Sigmoid colon (tissue), 3 donors: ENCODE measurements around the gene MOB1B.

ENCODE experiments used
- POLR2A ChIP-seq, 2 donors: fragments of 450-650 bp; IDR thresholded peaks; one replicate each; pipeline ENCODE4 v1.6.1; 2016; ENCODE audit warnings: antibody characterized with exemption in 2 of 2, mild to moderate bottlenecking in 2 of 2, moderate library complexity in 2 of 2
- TF ChIP-seq, protein P1 (sequence below), 4 experiments: fragments of 450-650 bp in 3 of 4; fragments of 200-600 bp in 1 of 4; IDR thresholded peaks; one replicate each; pipeline ENCODE4 v1.5.1; 2016 to 2019; ENCODE audit warnings: antibody characterized with exemption in 4 of 4, mild to moderate bottlenecking in 3 of 4, moderate library complexity in 2 of 4

DNA sequence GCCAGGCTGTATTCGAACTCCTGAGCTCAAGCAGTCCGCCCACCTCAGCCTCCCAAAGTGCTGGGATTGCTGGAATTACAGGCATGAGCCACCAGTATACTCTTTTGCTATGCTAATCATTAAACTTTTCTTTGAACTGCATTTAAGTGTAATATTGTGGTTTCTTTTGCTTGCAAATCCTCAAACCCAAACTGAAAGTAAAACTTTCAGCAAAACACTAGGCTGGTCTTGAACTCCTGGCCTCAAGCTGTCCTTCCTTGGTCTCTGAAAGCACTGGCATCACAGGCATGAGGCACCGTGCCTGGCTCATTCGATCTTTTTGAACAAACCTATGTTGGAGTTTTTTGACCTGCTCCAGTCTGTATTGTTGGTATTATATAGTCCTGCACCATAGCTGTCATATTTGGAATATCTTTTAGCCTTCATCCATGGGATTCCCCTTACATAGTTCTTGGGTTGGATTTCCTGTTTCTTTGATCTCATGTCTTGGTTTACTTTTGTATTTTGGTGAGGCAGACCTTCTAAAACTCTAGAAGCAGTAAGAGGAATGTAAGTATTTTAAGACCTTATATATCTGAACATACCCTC is 34.1 kb downstream of the MOB1B start:
- TF ChIP-seq POLR2A (IDR thresholded peaks at IDR 0.05): no peak
- TF ChIP-seq, protein P1, sequence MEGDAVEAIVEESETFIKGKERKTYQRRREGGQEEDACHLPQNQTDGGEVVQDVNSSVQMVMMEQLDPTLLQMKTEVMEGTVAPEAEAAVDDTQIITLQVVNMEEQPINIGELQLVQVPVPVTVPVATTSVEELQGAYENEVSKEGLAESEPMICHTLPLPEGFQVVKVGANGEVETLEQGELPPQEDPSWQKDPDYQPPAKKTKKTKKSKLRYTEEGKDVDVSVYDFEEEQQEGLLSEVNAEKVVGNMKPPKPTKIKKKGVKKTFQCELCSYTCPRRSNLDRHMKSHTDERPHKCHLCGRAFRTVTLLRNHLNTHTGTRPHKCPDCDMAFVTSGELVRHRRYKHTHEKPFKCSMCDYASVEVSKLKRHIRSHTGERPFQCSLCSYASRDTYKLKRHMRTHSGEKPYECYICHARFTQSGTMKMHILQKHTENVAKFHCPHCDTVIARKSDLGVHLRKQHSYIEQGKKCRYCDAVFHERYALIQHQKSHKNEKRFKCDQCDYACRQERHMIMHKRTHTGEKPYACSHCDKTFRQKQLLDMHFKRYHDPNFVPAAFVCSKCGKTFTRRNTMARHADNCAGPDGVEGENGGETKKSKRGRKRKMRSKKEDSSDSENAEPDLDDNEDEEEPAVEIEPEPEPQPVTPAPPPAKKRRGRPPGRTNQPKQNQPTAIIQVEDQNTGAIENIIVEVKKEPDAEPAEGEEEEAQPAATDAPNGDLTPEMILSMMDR (IDR thresholded peaks at IDR 0.05): no peak
